ENCODE measurements around the gene DENND1B. TPM values are rescaled to one million over a fixed set of nuclear protein-coding genes. Genes with fewer than 3 reads are reported as not detected.

DENND1B gene
- total and polyA plus RNA-seq, 2 of the 8 experiments (the other 6 are each of a cell fraction or from before 2014, with no cell fraction given) = 0.74 to 3.3 TPM

DNA sequence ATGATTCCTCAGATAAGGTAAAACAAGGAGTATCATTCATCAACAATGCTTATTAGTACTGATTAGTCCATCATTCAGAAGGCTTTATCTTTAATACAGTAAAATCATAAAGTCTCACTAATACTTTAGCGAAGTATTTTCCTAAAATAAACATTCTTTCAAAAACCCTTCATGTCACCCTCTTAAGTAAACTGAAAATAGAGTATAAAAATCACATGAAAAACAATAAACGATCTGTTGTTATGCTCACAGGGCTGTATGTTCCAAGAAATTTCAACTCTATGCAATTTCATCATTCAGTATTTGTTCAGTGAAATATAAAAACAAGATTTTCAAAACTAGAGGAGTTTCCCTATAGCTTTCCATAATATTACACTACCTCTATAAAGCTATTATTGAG is 102.0 kb downstream of the DENND1B start (continued):
- TF ChIP-seq RBBP5 (IDR thresholded peaks at IDR 0.05; ENCODE audit: borderline replicate concordance, low read depth, low read length) = no peak
- no peak for TF ChIP-seq PHF8 (conservative IDR thresholded peaks at IDR 0.05; ENCODE audit: low read depth, low read length)

Measured in H1 (cell line).